ENCODE measurements around the gene GANC. TPM values are rescaled to one million over a fixed set of nuclear protein-coding genes. Genes with fewer than 3 reads are reported as not detected.

The GANC gene
- total RNA-seq, 3 donors from 2014 or later, result 7.1 to 10.7 (median 8.0) TPM

- H3K4me3 Mint-ChIP-seq, result no peak overlapping the region
- no peak for DNase-seq
- no peak for ATAC-seq
Measured at GRCh38 chr15:42387603-42388002, 114.6 kb downstream of the GANC start.

GRCh38 chr15:42392309-42393024 is 119.5 kb downstream of the GANC start:
- H3K27me3 Mint-ChIP-seq (ENCODE audit: low read depth), result no peaks in the 10 kb centered on the region
- no peak for ATAC-seq
- peaks cover 6% of the 10 kb centered on the region for H3K36me3 Mint-ChIP-seq (ENCODE audit: insufficient read depth)
- H3K9me3 Mint-ChIP-seq, result no peaks in the 10 kb centered on the region
- no peak for DNase-seq
- H3K4me3 Mint-ChIP-seq, result no peak overlapping the region
- H3K4me1 Mint-ChIP-seq (ENCODE audit: low read depth), result no peaks in the 10 kb centered on the region

More at GRCh38 chr15:42387603-42388002, 114.6 kb downstream of the GANC start:
- Mint-ChIP-seq H3K4me1 (ENCODE audit: low read depth) (no peaks in the 10 kb centered on the region), H3K27me3 (ENCODE audit: low read depth) (no peaks in the 10 kb centered on the region), H3K36me3 (ENCODE audit: insufficient read depth) (peaks cover 16% of the 10 kb centered on the region), H3K9me3 (no peaks in the 10 kb centered on the region)

- Mint-ChIP-seq H3K36me3 (ENCODE audit: insufficient read depth) (peaks cover 6% of the 10 kb centered on the region), H3K4me1 (ENCODE audit: low read depth) (no peaks in the 10 kb centered on the region), H3K9me3 (no peaks in the 10 kb centered on the region), H3K27me3 (ENCODE audit: low read depth) (no peaks in the 10 kb centered on the region), H3K4me3 (no peak overlapping the region)
- DNase-seq, result no peak
- no peak for ATAC-seq
Measured at GRCh38 chr15:42394106-42394505, 121.1 kb downstream of the GANC start.

GRCh38 chr15:42395838-42396237 is 122.8 kb downstream of the GANC start:
- H3K9me3 Mint-ChIP-seq, result no peaks in the 10 kb centered on the region
- ATAC-seq, result no peak
- no peaks in the 10 kb centered on the region for H3K27me3 Mint-ChIP-seq (ENCODE audit: low read depth)
- no peak overlapping the region for H3K4me3 Mint-ChIP-seq
- H3K4me1 Mint-ChIP-seq (ENCODE audit: low read depth), result no peaks in the 10 kb centered on the region
- DNase-seq, result no peak
- H3K36me3 Mint-ChIP-seq (ENCODE audit: insufficient read depth), result peaks cover 4% of the 10 kb centered on the region

- H3K9me3 Mint-ChIP-seq, result no peaks in the 10 kb centered on the region
- H3K36me3 Mint-ChIP-seq (ENCODE audit: insufficient read depth), result peaks cover 4% of the 10 kb centered on the region
- no peaks in the 10 kb centered on the region for H3K4me1 Mint-ChIP-seq (ENCODE audit: low read depth)
- DNase-seq, result no peak
- H3K27me3 Mint-ChIP-seq (ENCODE audit: low read depth), result no peaks in the 10 kb centered on the region
- ATAC-seq, result peak in 1 of 2 donors; percentile 59
- H3K4me3 Mint-ChIP-seq, result peak overlapping the region; percentile 49
Measured at GRCh38 chr15:42401544-42402454, 128.8 kb downstream of the GANC start.

GRCh38 chr15:42402455-42403205 is 129.6 kb downstream of the GANC start:
- Mint-ChIP-seq H3K27me3 (ENCODE audit: low read depth) (no peaks in the 10 kb centered on the region), H3K4me1 (ENCODE audit: low read depth) (no peaks in the 10 kb centered on the region), H3K9me3 (no peaks in the 10 kb centered on the region), H3K36me3 (ENCODE audit: insufficient read depth) (peaks cover 4% of the 10 kb centered on the region), H3K4me3 (no peak overlapping the region)
- no peak for DNase-seq
- ATAC-seq, result peak in 1 of 2 donors; percentile 10

GRCh38 chr15:42403389-42403788 is 130.4 kb downstream of the GANC start:
- DNase-seq (no peak), ATAC-seq (no peak)
- Mint-ChIP-seq H3K4me1 (ENCODE audit: low read depth) (no peaks in the 10 kb centered on the region), H3K27me3 (ENCODE audit: low read depth) (no peaks in the 10 kb centered on the region), H3K36me3 (ENCODE audit: insufficient read depth) (peaks cover 4% of the 10 kb centered on the region), H3K9me3 (no peaks in the 10 kb centered on the region), H3K4me3 (no peak overlapping the region)

GRCh38 chr15:42404461-42405235 is 131.6 kb downstream of the GANC start:
- DNase-seq (no peak), ATAC-seq (no peak)
- Mint-ChIP-seq H3K9me3 (no peaks in the 10 kb centered on the region), H3K4me3 (no peak overlapping the region), H3K36me3 (ENCODE audit: insufficient read depth) (peaks cover 4% of the 10 kb centered on the region), H3K27me3 (ENCODE audit: low read depth) (no peaks in the 10 kb centered on the region), H3K4me1 (ENCODE audit: low read depth) (no peaks in the 10 kb centered on the region)

- Mint-ChIP-seq H3K9me3 (no peaks in the 10 kb centered on the region), H3K4me1 (ENCODE audit: low read depth) (no peaks in the 10 kb centered on the region), H3K27me3 (ENCODE audit: low read depth) (no peaks in the 10 kb centered on the region), H3K36me3 (ENCODE audit: insufficient read depth) (peaks cover 3% of the 10 kb centered on the region), H3K4me3 (no peak overlapping the region)
- ATAC-seq, result no peak
- no peak for DNase-seq
Measured at GRCh38 chr15:42405863-42406482, 133.0 kb downstream of the GANC start.

Other genes starting within 250 kb of the GANC start
- gene PLA2G4D, start 178.6 kb upstream of the GANC start, total RNA-seq, result not detected
- gene PLA2G4F, start 116.6 kb upstream of the GANC start, total RNA-seq, result under 1 TPM in 1 of 3 donors, not detected in 2; 0.30 TPM
- gene VPS39, start 64.9 kb upstream of the GANC start, total RNA-seq, result 10 to 100 TPM; 37.2 to 45.6 (median 41.6) TPM
- gene TMEM87A, start 232 bp downstream of the GANC start, total RNA-seq, result 10 to 100 TPM; 47.1 to 57.0 (median 56.4) TPM
- 1 to 10 TPM in 2 of 3 donors, under 1 TPM in 1; 0.33 to 1.9 (median 1.5) TPM for gene CAPN3, start 86.3 kb downstream of the GANC start, total RNA-seq
- 10 to 100 TPM; 40.9 to 42.5 (median 41.4) TPM for gene ZNF106, start 217.9 kb downstream of the GANC start, total RNA-seq
- gene SNAP23, start 222.4 kb downstream of the GANC start, total RNA-seq, result 10 to 100 TPM; 40.2 to 49.6 (median 45.5) TPM